Adrenal gland (tissue), 12 donors: ENCODE results near the gene MGAT5. TPM values are rescaled to one million over a fixed set of nuclear protein-coding genes. Genes with fewer than 3 reads are reported as not detected.

Experiments
- DNase-seq, 7 donors: peaks; one replicate each; pipeline ENCODE4 v3.0.0-alpha.2; 2019 to 2020
- H3K27ac ChIP-seq, 5 donors: fragments of 200-600 bp; sonication (generic) in 4 of 5; 1 replicate in 3 of 5; 2 replicates in 2 of 5; pipeline versions ENCODE4 v1.5.1 to v1.8.0; 2016 to 2020; ENCODE audit warnings: mild to moderate bottlenecking in 1 of 5
- H3K27me3 ChIP-seq: fragments of 200-600 bp; 2 replicates; pipeline ENCODE4 v1.8.0; 2021
- H3K36me3 ChIP-seq, 2 donors: fragments of 200-600 bp; replicated peaks in 1 of 2; 1 replicate in 1 of 2; 2 replicates in 1 of 2; pipeline versions ENCODE4 v1.5.1 to v1.8.0; 2018 to 2022
- H3K4me1 ChIP-seq, 2 donors: fragments of 200-600 bp; replicated peaks in 1 of 2; 1 replicate in 1 of 2; 2 replicates in 1 of 2; pipeline versions ENCODE4 v1.5.1 to v1.8.0; 2018 to 2021
- H3K4me3 ChIP-seq, 4 donors: fragments of 200-600 bp; sonication (generic) in 3 of 4; one replicate each; pipeline ENCODE4 v1.5.1; 2016 to 2018
- H3K9me3 ChIP-seq, 3 donors: fragments of 200-600 bp; sonication (generic) in 1 of 3; replicated peaks in 1 of 3; 1 replicate in 2 of 3; 2 replicates in 1 of 3; pipeline versions ENCODE4 v1.5.1 to v1.8.0; 2016 to 2021
- POLR2A ChIP-seq, 2 donors: fragments of 450-650 bp; IDR thresholded peaks; one replicate each; pipeline ENCODE4 v1.6.1; 2017; ENCODE audit warnings: antibody characterized with exemption in 2 of 2, mild to moderate bottlenecking in 2 of 2, moderate library complexity in 1 of 2
- WGBS, 4 donors: extraction: QIAGEN DNeasy Blood & Tissue Kit in 2 of 4; methylation state at CpG; one replicate each; pipeline versions ENCODE4 v1.1.5 to v1.1.7; 2013 to 2017; 5-methylcytosine and 5-hydroxymethylcytosine counted together
- intact Hi-C, 2 donors: fragments of 100-400 bp; cut with DNase I; formaldehyde crosslinking; loops; one replicate each; pipeline versions ENCODE4 v1.14.1 to v1.15.0; 2022 to 2023
- polyA plus RNA-seq, 3 donors: library from polyadenylated mRNA; stranded (reverse); fragments of 200-250 nt in 2 of 3; fragments of 350-450 nt in 1 of 3; fragmentation: Illumina TruSeq in 1 of 3; extraction: RNeasy Lipid Tissue Mini Kit (QIAGEN cat#74804) in 1 of 3; gene quantifications; one replicate each; pipeline ENCODE4 v1.2.3, GENCODE V29; 2013 to 2014
- total RNA-seq, 9 donors: library from RNA; depleted of rRNA in 4 of 9; stranded (reverse); fragments of >200 nt in 4 of 9; fragments of 120-200 nt in 1 of 9; fragmentation: NEBNext Ultra II Directional in 1 of 9; extraction: Animal tissue kit (Norgen Biotek cat#: 25700) in 1 of 9; gene quantifications; one replicate each; pipeline versions ENCODE4 v1.1.0 to v1.2.4, GENCODE V29; 2013 to 2023
- TF ChIP-seq, protein P1 (sequence below), 6 experiments: fragments of 450-650 bp in 4 of 6; fragments of 200-600 bp in 2 of 6; sonication (generic) in 1 of 6; IDR thresholded peaks; 1 replicate in 5 of 6; 2 replicates in 1 of 6; pipeline versions ENCODE4 v1.5.1 to v1.8.0; 2016 to 2021; ENCODE audit warnings: antibody characterized with exemption in 6 of 6, mild to moderate bottlenecking in 2 of 6, moderate library complexity in 1 of 6
- donor health status: healthy with polysubstance abuse.
- donor health status: Bipolar disorder and iron deficiency.
- donor health status: DM: yes; HTN: yes; CAD: no.
- donor health status: DM: no; HTN: no; CAD: no.
- donor health status: DM: no; HTN: no; CAD: no.
- donor health status: DM: yes; HTN: yes; CAD: no.

MGAT5 gene
- total and polyA plus RNA-seq, 12 donors, result 2.9 to 74.6 (median 41.1) TPM

DNA sequence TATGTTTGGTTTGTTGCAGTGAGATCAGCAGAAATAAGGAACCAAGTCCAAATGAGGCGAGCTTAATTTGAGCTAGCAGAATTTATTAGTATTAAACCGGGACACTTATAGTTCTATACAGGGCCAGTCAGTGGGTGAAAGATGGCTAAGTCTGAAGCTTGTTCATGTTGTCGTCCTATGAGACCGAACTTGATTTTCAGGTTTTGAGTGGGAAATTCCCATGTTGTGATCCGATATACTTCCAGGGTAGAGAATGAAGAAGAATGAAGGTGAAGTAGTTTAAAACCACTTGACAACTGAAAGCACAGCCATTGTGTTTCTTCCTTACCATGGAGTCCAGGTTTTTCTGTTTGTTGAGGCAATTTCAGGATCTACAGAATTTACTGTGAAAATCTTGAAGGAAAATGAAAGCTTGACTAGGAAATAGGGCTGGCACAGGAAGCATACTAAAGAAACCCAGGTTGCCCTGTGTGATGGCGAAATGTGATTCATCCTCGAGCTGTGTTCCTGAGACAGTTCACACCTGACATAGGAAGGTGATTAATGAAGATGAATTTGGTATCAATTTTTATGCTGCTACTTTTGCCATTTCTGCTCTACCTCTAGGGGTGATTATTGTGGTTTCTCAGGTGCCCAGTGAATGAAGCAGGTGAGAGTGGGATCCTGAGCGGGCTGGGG lies 37.6 kb upstream of the MGAT5 start:
- Histone ChIP-seq H3K9me3 (no peaks in the 10 kb centered on the region), H3K4me1 (peaks cover 0 to 22% of the 10 kb centered on the region in 2 donors), H3K27ac (no peak overlapping the region), H3K27me3 (no peaks in the 10 kb centered on the region), H3K36me3 (no peaks in the 10 kb centered on the region), H3K4me3 (no peak overlapping the region)
- 94 to 97% (median 95%) methylated on average over 8 of the region's 8 CpGs for WGBS, 4 donors
- DNase-seq, result no peak
- intact Hi-C loops, result no loop called here
- TF ChIP-seq POLR2A (IDR thresholded peaks at IDR 0.05), result no peak
- TF ChIP-seq, protein P1, sequence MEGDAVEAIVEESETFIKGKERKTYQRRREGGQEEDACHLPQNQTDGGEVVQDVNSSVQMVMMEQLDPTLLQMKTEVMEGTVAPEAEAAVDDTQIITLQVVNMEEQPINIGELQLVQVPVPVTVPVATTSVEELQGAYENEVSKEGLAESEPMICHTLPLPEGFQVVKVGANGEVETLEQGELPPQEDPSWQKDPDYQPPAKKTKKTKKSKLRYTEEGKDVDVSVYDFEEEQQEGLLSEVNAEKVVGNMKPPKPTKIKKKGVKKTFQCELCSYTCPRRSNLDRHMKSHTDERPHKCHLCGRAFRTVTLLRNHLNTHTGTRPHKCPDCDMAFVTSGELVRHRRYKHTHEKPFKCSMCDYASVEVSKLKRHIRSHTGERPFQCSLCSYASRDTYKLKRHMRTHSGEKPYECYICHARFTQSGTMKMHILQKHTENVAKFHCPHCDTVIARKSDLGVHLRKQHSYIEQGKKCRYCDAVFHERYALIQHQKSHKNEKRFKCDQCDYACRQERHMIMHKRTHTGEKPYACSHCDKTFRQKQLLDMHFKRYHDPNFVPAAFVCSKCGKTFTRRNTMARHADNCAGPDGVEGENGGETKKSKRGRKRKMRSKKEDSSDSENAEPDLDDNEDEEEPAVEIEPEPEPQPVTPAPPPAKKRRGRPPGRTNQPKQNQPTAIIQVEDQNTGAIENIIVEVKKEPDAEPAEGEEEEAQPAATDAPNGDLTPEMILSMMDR (IDR thresholded peaks at IDR 0.05), result no peak

DNA sequence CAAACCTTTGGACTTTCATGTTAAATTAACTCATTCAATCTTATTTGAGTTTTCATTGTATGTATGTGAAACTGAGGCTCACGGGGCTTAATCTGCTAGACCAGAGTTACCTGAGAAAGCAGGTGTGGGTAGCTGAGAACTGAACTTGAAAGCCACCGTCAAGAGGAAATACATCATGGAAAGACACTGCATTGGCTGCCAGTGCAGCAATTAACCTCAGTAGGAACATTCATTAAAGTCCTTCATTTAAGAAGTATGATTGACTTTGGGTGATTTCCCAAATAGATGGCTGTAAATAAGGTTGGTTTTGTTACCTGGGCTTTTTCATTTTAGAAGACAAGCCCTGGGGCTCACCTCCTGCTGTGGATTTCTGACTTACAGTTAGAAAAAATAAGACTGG lies 36.5 kb upstream of the MGAT5 start:
- H3K27ac ChIP-seq, result no peak overlapping the region
- TF ChIP-seq, protein P1 (IDR thresholded peaks at IDR 0.05), result no peak
- TF ChIP-seq POLR2A (IDR thresholded peaks at IDR 0.05), result no peak
- WGBS, 4 donors, result 88 to 97% (median 92%) methylated on average over 2 of the region's 2 CpGs
- H3K27me3 ChIP-seq, result no peaks in the 10 kb centered on the region
- no peaks in the 10 kb centered on the region for H3K36me3 ChIP-seq
- H3K4me1 ChIP-seq, result peaks cover 0 to 22% of the 10 kb centered on the region in 2 donors
- H3K4me3 ChIP-seq, result no peak overlapping the region
- DNase-seq, result no peak
- H3K9me3 ChIP-seq, result no peaks in the 10 kb centered on the region
- intact Hi-C loops, result no loop called here

GRCh38 chr2:134217924-134218323 lies 35.9 kb upstream of the MGAT5 start:
- Histone ChIP-seq H3K27ac (no peak overlapping the region), H3K27me3 (no peaks in the 10 kb centered on the region), H3K9me3 (no peaks in the 10 kb centered on the region), H3K4me3 (no peak overlapping the region), H3K4me1 (peaks cover 0 to 22% of the 10 kb centered on the region in 2 donors), H3K36me3 (no peaks in the 10 kb centered on the region)
- TF ChIP-seq POLR2A (IDR thresholded peaks at IDR 0.05), result no peak
- TF ChIP-seq, protein P1 (IDR thresholded peaks at IDR 0.05), result no peak
- WGBS, 4 donors, result 77 to 89% (median 81%) methylated on average over 1 of the region's 1 CpG
- DNase-seq, result no peak
- intact Hi-C loops, result no loop called here

DNA sequence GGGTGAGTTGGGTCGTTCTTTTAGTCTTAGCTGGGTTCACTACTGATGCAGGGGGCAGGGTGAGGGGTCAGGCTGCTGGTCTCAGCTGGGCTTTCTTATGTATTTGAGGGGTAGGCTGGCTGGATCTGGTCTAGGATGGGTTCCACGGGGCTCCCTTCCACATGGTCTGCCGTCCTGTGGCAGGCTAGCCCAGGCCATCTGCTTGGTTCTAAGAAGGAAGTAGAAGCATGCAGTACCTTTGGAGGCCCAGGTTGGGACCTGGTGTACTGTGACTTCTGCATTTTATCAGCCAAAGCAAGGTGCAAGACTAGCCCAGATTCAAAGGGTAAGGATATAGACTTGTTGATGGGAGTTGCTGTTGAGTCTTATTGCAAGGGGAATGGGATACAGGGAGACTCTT lies 35.5 kb upstream of the MGAT5 start:
- H3K4me3 ChIP-seq, result no peak overlapping the region
- intact Hi-C loops, result no loop called here
- TF ChIP-seq, protein P1 (IDR thresholded peaks at IDR 0.05), result no peak
- H3K27ac ChIP-seq, result no peak overlapping the region
- H3K36me3 ChIP-seq, result no peaks in the 10 kb centered on the region
- no peaks in the 10 kb centered on the region for H3K27me3 ChIP-seq
- H3K4me1 ChIP-seq, result peaks cover 0 to 22% of the 10 kb centered on the region in 2 donors
- WGBS, 4 donors, result 85 to 100% (median 88%) methylated on average over 1 to 3 of the region's 3 CpGs
- no peak for DNase-seq
- no peaks in the 10 kb centered on the region for H3K9me3 ChIP-seq
